MM.1S (cell line): ENCODE results near the gene MT1F.

ENCODE experiments used
- DNase-seq: peaks from one replicate; pipeline ENCODE4 v3.0.0-alpha.2; 2015
- H2AFZ ChIP-seq: fragments of 300-600 bp; sonication (generic); 2 replicates; pipeline ENCODE4 v1.6.0; 2016; ENCODE audit warnings: antibody characterized with exemption, low read length
- H3F3A ChIP-seq: fragments of 300-600 bp; sonication (generic); 2 replicates; pipeline ENCODE4 v1.6.1; 2016; ENCODE audit warnings: mild to moderate bottlenecking, antibody characterized with exemption, low read length, moderate library complexity, mixed read lengths; ENCODE audit not compliant: insufficient read depth
- H3K27ac ChIP-seq: fragments of 300-600 bp; sonication (generic); 2 replicates; pipeline ENCODE4 v1.5.1; 2016; ENCODE audit warnings: mild to moderate bottlenecking, low read length
- H3K27me3 ChIP-seq: fragments of 300-600 bp; sonication (generic); replicated peaks from 2 replicates; pipeline ENCODE4 v1.6.0; 2016; ENCODE audit warnings: low read length; ENCODE audit not compliant: insufficient read depth
- H3K36me3 ChIP-seq: fragments of 300-600 bp; sonication (generic); replicated peaks from 2 replicates; pipeline ENCODE4 v1.6.1; 2016; ENCODE audit warnings: mild to moderate bottlenecking, low read length, mixed read lengths; ENCODE audit not compliant: insufficient read depth
- H3K4me1 ChIP-seq: fragments of 300-600 bp; sonication (generic); 2 replicates; pipeline ENCODE4 v1.6.1; 2016; ENCODE audit warnings: low read length, mixed read lengths
- H3K4me2 ChIP-seq: fragments of 300-600 bp; sonication (generic); 2 replicates; pipeline ENCODE4 v1.6.0; 2016; ENCODE audit warnings: low read depth, low read length
- H3K4me3 ChIP-seq: fragments of 300-600 bp; sonication (generic); 2 replicates; pipeline ENCODE4 v1.5.1; 2016; ENCODE audit warnings: low read length, mixed read lengths
- H3K79me2 ChIP-seq: fragments of 300-600 bp; sonication (generic); 2 replicates; pipeline ENCODE4 v1.6.1; 2016; ENCODE audit warnings: mixed run types, low read length, mixed read lengths
- H3K9ac ChIP-seq: fragments of 300-600 bp; sonication (generic); 2 replicates; pipeline ENCODE4 v1.6.1; 2016; ENCODE audit warnings: low read length, mixed read lengths
- H3K9me2 ChIP-seq: fragments of 300-600 bp; sonication (generic); replicated peaks from 2 replicates; pipeline ENCODE4 v1.6.1; 2016; ENCODE audit warnings: mild to moderate bottlenecking, low read length, mixed read lengths; ENCODE audit not compliant: insufficient read depth
- H3K9me3 ChIP-seq: fragments of 300-600 bp; sonication (generic); replicated peaks from 2 replicates; pipeline ENCODE4 v1.6.1; 2016; ENCODE audit warnings: mild to moderate bottlenecking, low read length, mixed read lengths; ENCODE audit not compliant: insufficient read depth
- H4K20me1 ChIP-seq: fragments of 300-600 bp; sonication (generic); 2 replicates; pipeline ENCODE4 v1.6.1; 2016; ENCODE audit warnings: mild to moderate bottlenecking, low read length, moderate library complexity, mixed read lengths; ENCODE audit not compliant: insufficient read depth
- EZH2 ChIP-seq: fragments of 300-600 bp; sonication (generic); optimal IDR thresholded peaks from 2 replicates; pipeline ENCODE3; 2017; ENCODE audit warnings: low read depth, mild to moderate bottlenecking, antibody characterized with exemption, low read length, mixed read lengths
- EZH2phosphoT487 ChIP-seq: fragments of 300-600 bp; sonication (generic); IDR thresholded peaks from 2 replicates; pipeline ENCODE4 v1.6.1; 2018; ENCODE audit warnings: antibody characterized with exemption, low read length
- TF ChIP-seq, protein P1 (sequence below): fragments of 300-600 bp; sonication (generic); IDR thresholded peaks from 2 replicates; pipeline ENCODE4 v1.5.1; 2016; ENCODE audit warnings: antibody characterized with exemption, low read length, mixed read lengths

The MT1F gene

GRCh38 chr16:56647641-56648431 lies 9.9 kb upstream of the MT1F start:
- no peaks in the 10 kb centered on the region for H3K9me3 ChIP-seq
- no peak overlapping the region for H3K9ac ChIP-seq
- no peaks in the 10 kb centered on the region for H3K9me2 ChIP-seq
- no peaks in the 10 kb centered on the region for H3K4me1 ChIP-seq
- H3K36me3 ChIP-seq, result no peaks in the 10 kb centered on the region
- H3K27me3 ChIP-seq, result peaks cover 53% of the 10 kb centered on the region
- TF ChIP-seq EZH2phosphoT487 (no peak), EZH2 (no peak)
- TF ChIP-seq, protein P1, sequence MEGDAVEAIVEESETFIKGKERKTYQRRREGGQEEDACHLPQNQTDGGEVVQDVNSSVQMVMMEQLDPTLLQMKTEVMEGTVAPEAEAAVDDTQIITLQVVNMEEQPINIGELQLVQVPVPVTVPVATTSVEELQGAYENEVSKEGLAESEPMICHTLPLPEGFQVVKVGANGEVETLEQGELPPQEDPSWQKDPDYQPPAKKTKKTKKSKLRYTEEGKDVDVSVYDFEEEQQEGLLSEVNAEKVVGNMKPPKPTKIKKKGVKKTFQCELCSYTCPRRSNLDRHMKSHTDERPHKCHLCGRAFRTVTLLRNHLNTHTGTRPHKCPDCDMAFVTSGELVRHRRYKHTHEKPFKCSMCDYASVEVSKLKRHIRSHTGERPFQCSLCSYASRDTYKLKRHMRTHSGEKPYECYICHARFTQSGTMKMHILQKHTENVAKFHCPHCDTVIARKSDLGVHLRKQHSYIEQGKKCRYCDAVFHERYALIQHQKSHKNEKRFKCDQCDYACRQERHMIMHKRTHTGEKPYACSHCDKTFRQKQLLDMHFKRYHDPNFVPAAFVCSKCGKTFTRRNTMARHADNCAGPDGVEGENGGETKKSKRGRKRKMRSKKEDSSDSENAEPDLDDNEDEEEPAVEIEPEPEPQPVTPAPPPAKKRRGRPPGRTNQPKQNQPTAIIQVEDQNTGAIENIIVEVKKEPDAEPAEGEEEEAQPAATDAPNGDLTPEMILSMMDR, result no peak
- H3K79me2 ChIP-seq, result no peaks in the 10 kb centered on the region
- H3K4me2 ChIP-seq, result no peak overlapping the region
- H3K27ac ChIP-seq, result no peak overlapping the region
- no peak for DNase-seq
- no peaks in the 10 kb centered on the region for H4K20me1 ChIP-seq
- no peak overlapping the region for H2AFZ ChIP-seq
- H3K4me3 ChIP-seq, result no peak overlapping the region
- no peaks in the 10 kb centered on the region for H3F3A ChIP-seq

GRCh38 chr16:56649271-56649670 lies 8.5 kb upstream of the MT1F start:
- Histone ChIP-seq H3K27me3 (peaks cover 54% of the 10 kb centered on the region), H3K4me3 (no peak overlapping the region), H3K4me1 (no peaks in the 10 kb centered on the region), H3K9me3 (no peaks in the 10 kb centered on the region), H3K79me2 (no peaks in the 10 kb centered on the region), H2AFZ (no peak overlapping the region), H3K27ac (no peak overlapping the region), H3F3A (no peaks in the 10 kb centered on the region), H3K4me2 (no peak overlapping the region), H3K9me2 (no peaks in the 10 kb centered on the region), H3K9ac (no peak overlapping the region), H4K20me1 (no peaks in the 10 kb centered on the region), H3K36me3 (no peaks in the 10 kb centered on the region)
- TF ChIP-seq EZH2, result no peak
- no peak for TF ChIP-seq EZH2phosphoT487
- TF ChIP-seq, protein P1, result no peak
- DNase-seq, result no peak

- Histone ChIP-seq H3K4me1 (no peaks in the 10 kb centered on the region), H3K79me2 (no peaks in the 10 kb centered on the region), H3K4me2 (no peak overlapping the region), H3K27ac (no peak overlapping the region), H3K27me3 (peaks cover 49% of the 10 kb centered on the region), H3F3A (no peaks in the 10 kb centered on the region), H3K9me3 (no peaks in the 10 kb centered on the region), H3K36me3 (no peaks in the 10 kb centered on the region), H3K4me3 (no peak overlapping the region), H2AFZ (no peak overlapping the region), H3K9ac (no peak overlapping the region), H4K20me1 (no peaks in the 10 kb centered on the region), H3K9me2 (no peaks in the 10 kb centered on the region)
- no peak for TF ChIP-seq EZH2phosphoT487
- no peak for TF ChIP-seq EZH2
- DNase-seq, result no peak
Observed at GRCh38 chr16:56649820-56650219, 7.9 kb upstream of the MT1F start.

- H3K27me3 ChIP-seq, result peaks cover 50% of the 10 kb centered on the region
- DNase-seq, result no peak
- TF ChIP-seq EZH2phosphoT487 (no peak), EZH2 (no peak)
- TF ChIP-seq, protein P1, result no peak
Observed at GRCh38 chr16:56651586-56651985, 6.2 kb upstream of the MT1F start, which contains the start of gene MT1B. Gene MT1B, plus strand, starts transcription at chr16:56651886. Its CDS starts 68 bp downstream, at chr16:56651954.

More at GRCh38 chr16:56651586-56651985, 6.2 kb upstream of the MT1F start, which contains the start of gene MT1B:
- H3K79me2 ChIP-seq, result no peaks in the 10 kb centered on the region
- H4K20me1 ChIP-seq, result no peaks in the 10 kb centered on the region
- H3K4me1 ChIP-seq, result no peaks in the 10 kb centered on the region
- no peak within 1 kb of the TSS for H3K27ac ChIP-seq
- no peak within 1 kb of the TSS for H3K9ac ChIP-seq
- no peak within 1 kb of the TSS for H3K4me3 ChIP-seq
- no peak within 1 kb of the TSS for H3K4me2 ChIP-seq
- H3F3A ChIP-seq, result no peaks in the 10 kb centered on the region
- no peaks in the 10 kb centered on the region for H3K36me3 ChIP-seq
- no peak within 1 kb of the TSS for H2AFZ ChIP-seq
- no peaks in the 10 kb centered on the region for H3K9me3 ChIP-seq
- H3K9me2 ChIP-seq, result no peaks in the 10 kb centered on the region
